Sigmoid colon (tissue), 3 donors: ENCODE measurements around the gene CPLANE1.
"Not testable (repeated sequence)": the region's sequence is repeated elsewhere in the genome, so short reads cannot be mapped to it uniquely, and the experiment has no call there.

Experiments used
- POLR2A ChIP-seq, 2 donors: fragments of 450-650 bp; IDR thresholded peaks; one replicate each; pipeline ENCODE4 v1.6.1; 2016; ENCODE audit warnings: antibody characterized with exemption in 2 of 2, mild to moderate bottlenecking in 2 of 2, moderate library complexity in 2 of 2
- TF ChIP-seq, protein P1 (sequence below), 4 experiments: fragments of 450-650 bp in 3 of 4; fragments of 200-600 bp in 1 of 4; IDR thresholded peaks; one replicate each; pipeline ENCODE4 v1.5.1; 2016 to 2019; ENCODE audit warnings: antibody characterized with exemption in 4 of 4, mild to moderate bottlenecking in 3 of 4, moderate library complexity in 2 of 4

- TF ChIP-seq, protein P1, sequence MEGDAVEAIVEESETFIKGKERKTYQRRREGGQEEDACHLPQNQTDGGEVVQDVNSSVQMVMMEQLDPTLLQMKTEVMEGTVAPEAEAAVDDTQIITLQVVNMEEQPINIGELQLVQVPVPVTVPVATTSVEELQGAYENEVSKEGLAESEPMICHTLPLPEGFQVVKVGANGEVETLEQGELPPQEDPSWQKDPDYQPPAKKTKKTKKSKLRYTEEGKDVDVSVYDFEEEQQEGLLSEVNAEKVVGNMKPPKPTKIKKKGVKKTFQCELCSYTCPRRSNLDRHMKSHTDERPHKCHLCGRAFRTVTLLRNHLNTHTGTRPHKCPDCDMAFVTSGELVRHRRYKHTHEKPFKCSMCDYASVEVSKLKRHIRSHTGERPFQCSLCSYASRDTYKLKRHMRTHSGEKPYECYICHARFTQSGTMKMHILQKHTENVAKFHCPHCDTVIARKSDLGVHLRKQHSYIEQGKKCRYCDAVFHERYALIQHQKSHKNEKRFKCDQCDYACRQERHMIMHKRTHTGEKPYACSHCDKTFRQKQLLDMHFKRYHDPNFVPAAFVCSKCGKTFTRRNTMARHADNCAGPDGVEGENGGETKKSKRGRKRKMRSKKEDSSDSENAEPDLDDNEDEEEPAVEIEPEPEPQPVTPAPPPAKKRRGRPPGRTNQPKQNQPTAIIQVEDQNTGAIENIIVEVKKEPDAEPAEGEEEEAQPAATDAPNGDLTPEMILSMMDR (IDR thresholded peaks at IDR 0.05): not testable (repeated sequence)
- TF ChIP-seq POLR2A (IDR thresholded peaks at IDR 0.05): not testable (repeated sequence)
These were observed 29.8 kb downstream of the CPLANE1 start for GRCh38 chr5:37219384-37219783.
